ENCODE data around the gene NAV1.
"Not testable (repeated sequence)": the region's sequence is repeated elsewhere in the genome, so short reads cannot be mapped to it uniquely, and the experiment has no call there.

The NAV1 gene

GRCh38 chr1:201565024-201565730 lies 26.2 kb downstream of the NAV1 start:
- no peak for DNase-seq (ENCODE audit: low read depth, low spot score)

- no peak for DNase-seq (ENCODE audit: low read depth, low spot score)
Measured at GRCh38 chr1:201565771-201566528, 27.0 kb downstream of the NAV1 start.

- no peak for DNase-seq (ENCODE audit: low read depth, low spot score)
Measured at GRCh38 chr1:201566529-201566823, 27.5 kb downstream of the NAV1 start.

GRCh38 chr1:201566933-201567801 lies 28.2 kb downstream of the NAV1 start:
- no peak for DNase-seq (ENCODE audit: low read depth, low spot score)

GRCh38 chr1:201568265-201568664 lies 29.3 kb downstream of the NAV1 start:
- no peak for DNase-seq (ENCODE audit: low read depth, low spot score)

- no peak for DNase-seq (ENCODE audit: low read depth, low spot score)
Measured at GRCh38 chr1:201568859-201569294, 29.9 kb downstream of the NAV1 start.

GRCh38 chr1:201570181-201570885 lies 31.4 kb downstream of the NAV1 start:
- DNase-seq (ENCODE audit: low read depth, low spot score) = no peak

- no peak for DNase-seq (ENCODE audit: low read depth, low spot score)
Measured at GRCh38 chr1:201570886-201571624, 32.1 kb downstream of the NAV1 start.

GRCh38 chr1:201573030-201573429 lies 34.1 kb downstream of the NAV1 start:
- DNase-seq (ENCODE audit: low read depth, low spot score) = no peak

GRCh38 chr1:201573923-201574322 lies 35.0 kb downstream of the NAV1 start:
- DNase-seq (ENCODE audit: low read depth, low spot score) = no peak

- no peak for DNase-seq (ENCODE audit: low read depth, low spot score)
Measured at GRCh38 chr1:201575912-201576311, 37.0 kb downstream of the NAV1 start.

- no peak for DNase-seq (ENCODE audit: low read depth, low spot score)
Measured at GRCh38 chr1:201576914-201577313, 38.0 kb downstream of the NAV1 start.

GRCh38 chr1:201578008-201578888 lies 39.3 kb downstream of the NAV1 start:
- no peak for DNase-seq (ENCODE audit: low read depth, low spot score)

GRCh38 chr1:201581371-201581770 lies 42.4 kb downstream of the NAV1 start:
- not testable (repeated sequence) for DNase-seq (ENCODE audit: low read depth, low spot score)

GRCh38 chr1:201582705-201583442 lies 43.9 kb downstream of the NAV1 start:
- DNase-seq (ENCODE audit: low read depth, low spot score) = no peak

GRCh38 chr1:201583663-201584062 lies 44.7 kb downstream of the NAV1 start:
- DNase-seq (ENCODE audit: low read depth, low spot score) = no peak

GRCh38 chr1:201584471-201585092 lies 45.7 kb downstream of the NAV1 start:
- no peak for DNase-seq (ENCODE audit: low read depth, low spot score)

GRCh38 chr1:201585093-201585483 lies 46.2 kb downstream of the NAV1 start:
- no peak for DNase-seq (ENCODE audit: low read depth, low spot score)

- DNase-seq (ENCODE audit: low read depth, low spot score) = no peak
Measured at GRCh38 chr1:201585901-201586300, 47.0 kb downstream of the NAV1 start.
